ENCODE measurements around the gene C1R.

Gene C1R

GRCh38 chr12:7032990-7033389 lies 59.3 kb downstream of the C1R start:
- DNase-seq (ENCODE audit: low spot score) = no peak

DNA sequence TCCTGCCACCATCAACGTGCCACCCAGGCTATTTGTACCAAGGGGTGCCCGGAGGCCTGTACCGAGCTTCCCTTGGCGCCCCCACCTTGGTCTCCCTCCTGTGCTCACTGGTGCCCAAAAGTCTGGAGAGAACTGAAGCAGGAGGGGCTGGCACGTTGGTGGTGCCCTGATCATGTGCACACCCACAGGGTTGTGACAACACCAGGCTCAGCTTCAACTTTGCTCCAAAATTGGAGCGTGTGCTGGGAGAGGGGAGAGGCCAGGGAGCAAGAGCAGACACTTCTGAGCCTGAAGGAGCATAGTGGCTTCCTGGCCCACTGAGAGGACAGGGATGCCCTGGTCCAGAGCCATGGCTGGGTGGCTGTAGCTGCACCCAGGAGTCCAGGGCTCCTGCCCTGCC lies 60.9 kb downstream of the C1R start:
- DNase-seq (ENCODE audit: low spot score) = no peak
